Stomach (tissue), 9 donors: ENCODE results near the gene MIS18A. TPM values are rescaled to one million over a fixed set of nuclear protein-coding genes. Genes with fewer than 3 reads are reported as not detected.

ENCODE experiments used
- DNase-seq, 2 donors: peaks; one replicate each; pipeline versions ENCODE4 v3.0.0 to v3.0.0-alpha.2; 2013 to 2019
- H3K27ac ChIP-seq, 5 donors: fragments of 200-600 bp in 4 of 5; sonication (generic) in 4 of 5; one replicate each; pipeline ENCODE4 v1.5.1; 2013 to 2019; ENCODE audit warnings: mild to moderate bottlenecking in 1 of 5, moderate library complexity in 1 of 5
- H3K27me3 ChIP-seq, 3 donors: fragments of 200-600 bp; sonication (generic); one replicate each; pipeline ENCODE4 v1.5.1; 2017 to 2019; ENCODE audit warnings: mixed run types in 1 of 3
- H3K36me3 ChIP-seq, 4 donors: fragments of 200-600 bp; sonication (generic); 1 replicate in 3 of 4; 2 replicates in 1 of 4; pipeline ENCODE4 v1.5.1; 2016 to 2019
- H3K4me1 ChIP-seq, 4 donors: fragments of 200-600 bp; sonication (generic); one replicate each; pipeline ENCODE4 v1.5.1; 2016 to 2019
- H3K4me3 ChIP-seq, 4 donors: fragments of 200-600 bp; sonication (generic) in 3 of 4; one replicate each; pipeline ENCODE4 v1.5.1; 2016 to 2019; ENCODE audit warnings: mild to moderate bottlenecking in 1 of 4
- H3K9me3 ChIP-seq, 4 donors: fragments of 200-600 bp; sonication (generic); one replicate each; pipeline ENCODE4 v1.5.1; 2016 to 2019
- EP300 ChIP-seq: sonication (generic); formaldehyde crosslinking; IDR thresholded peaks from one replicate; pipeline ENCODE4 v1.6.1; 2017; ENCODE audit warnings: antibody characterized with exemption
- POLR2A ChIP-seq, 4 donors: fragments of 450-650 bp; IDR thresholded peaks; one replicate each; pipeline ENCODE4 v1.6.1; 2016; ENCODE audit warnings: antibody characterized with exemption in 4 of 4, control low read depth in 2 of 4, mild to moderate bottlenecking in 1 of 4, moderate library complexity in 1 of 4
- POLR2AphosphoS5 ChIP-seq, 3 donors: sonication (generic); formaldehyde crosslinking; IDR thresholded peaks; one replicate each; pipeline ENCODE4 v1.6.1; 2016; ENCODE audit warnings: antibody characterized with exemption in 3 of 3
- WGBS, 5 donors: extraction: QIAGEN DNeasy Blood & Tissue Kit in 3 of 5; methylation state at CpG; one replicate each; pipeline versions ENCODE4 v1.1.5 to v1.1.7; 2013 to 2018; 5-methylcytosine and 5-hydroxymethylcytosine counted together
- intact Hi-C: fragments of 100-400 bp; cut with DNase I; formaldehyde crosslinking; loops from one replicate; pipeline ENCODE4 v1.15.1; 2023; ENCODE audit warnings: low total_unique reads
- polyA plus RNA-seq, 3 donors: library from polyadenylated mRNA; stranded (reverse); fragments of 200-250 nt; gene quantifications; one replicate each; pipeline ENCODE4 v1.2.3, GENCODE V29; 2013
- total RNA-seq, 5 donors: library from RNA; depleted of rRNA; stranded (reverse); fragments of >200 nt; gene quantifications; one replicate each; pipeline versions ENCODE4 v1.1.0 to v1.2.3, GENCODE V29; 2014 to 2016
- TF ChIP-seq, protein P1 (sequence below), 7 experiments: fragments of 450-650 bp in 4 of 7; fragments of 200-600 bp in 3 of 7; sonication (generic) in 3 of 7; IDR thresholded peaks; one replicate each; pipeline ENCODE4 v1.5.1; 2016 to 2019; ENCODE audit warnings: antibody characterized with exemption in 7 of 7, control low read depth in 2 of 7, mild to moderate bottlenecking in 1 of 7
- donor health status: healthy with polysubstance abuse.
- donor health status: Bipolar disorder and iron deficiency.
- donor health status: healthy.

MIS18A gene
- total and polyA plus RNA-seq, 8 donors: 1.4 to 10.7 (median 8.0) TPM; not detected in 2

DNA sequence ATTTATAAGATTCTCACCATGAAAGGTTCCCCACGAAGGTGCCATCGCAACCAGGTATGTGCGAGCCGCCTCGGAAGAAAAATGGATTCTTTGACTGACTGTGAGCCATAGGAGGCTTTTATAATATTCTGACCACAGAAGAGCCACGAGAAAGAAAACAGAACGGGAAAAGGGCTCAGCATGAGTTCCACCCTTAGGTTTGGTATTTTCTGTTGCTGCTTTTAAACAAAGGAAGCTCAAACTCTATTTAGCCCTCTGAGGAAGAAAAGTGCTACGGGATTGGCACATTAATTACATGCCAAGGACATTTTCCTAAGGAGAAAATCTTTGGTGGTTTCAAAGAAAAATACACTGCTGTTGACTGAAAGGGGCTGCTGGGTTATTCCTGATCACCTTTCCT, 39.3 kb downstream of the MIS18A start:
- intact Hi-C loops: no loop called here
- H3K36me3 ChIP-seq: no peaks in the 10 kb centered on the region
- WGBS, 5 donors: 77 to 82% (median 80%) methylated on average over 8 of the region's 8 CpGs
- no peaks in the 10 kb centered on the region for H3K9me3 ChIP-seq
- H3K27me3 ChIP-seq: no peaks in the 10 kb centered on the region
- no peak for TF ChIP-seq POLR2A (IDR thresholded peaks at IDR 0.05)
- TF ChIP-seq POLR2AphosphoS5 (IDR thresholded peaks at IDR 0.05): no peak
- TF ChIP-seq, protein P1, sequence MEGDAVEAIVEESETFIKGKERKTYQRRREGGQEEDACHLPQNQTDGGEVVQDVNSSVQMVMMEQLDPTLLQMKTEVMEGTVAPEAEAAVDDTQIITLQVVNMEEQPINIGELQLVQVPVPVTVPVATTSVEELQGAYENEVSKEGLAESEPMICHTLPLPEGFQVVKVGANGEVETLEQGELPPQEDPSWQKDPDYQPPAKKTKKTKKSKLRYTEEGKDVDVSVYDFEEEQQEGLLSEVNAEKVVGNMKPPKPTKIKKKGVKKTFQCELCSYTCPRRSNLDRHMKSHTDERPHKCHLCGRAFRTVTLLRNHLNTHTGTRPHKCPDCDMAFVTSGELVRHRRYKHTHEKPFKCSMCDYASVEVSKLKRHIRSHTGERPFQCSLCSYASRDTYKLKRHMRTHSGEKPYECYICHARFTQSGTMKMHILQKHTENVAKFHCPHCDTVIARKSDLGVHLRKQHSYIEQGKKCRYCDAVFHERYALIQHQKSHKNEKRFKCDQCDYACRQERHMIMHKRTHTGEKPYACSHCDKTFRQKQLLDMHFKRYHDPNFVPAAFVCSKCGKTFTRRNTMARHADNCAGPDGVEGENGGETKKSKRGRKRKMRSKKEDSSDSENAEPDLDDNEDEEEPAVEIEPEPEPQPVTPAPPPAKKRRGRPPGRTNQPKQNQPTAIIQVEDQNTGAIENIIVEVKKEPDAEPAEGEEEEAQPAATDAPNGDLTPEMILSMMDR (IDR thresholded peaks at IDR 0.05): no peak
- TF ChIP-seq EP300: no peak
- DNase-seq: no peak
- no peaks in the 10 kb centered on the region for H3K4me1 ChIP-seq
- no peak overlapping the region for H3K4me3 ChIP-seq
- no peak overlapping the region for H3K27ac ChIP-seq

DNA sequence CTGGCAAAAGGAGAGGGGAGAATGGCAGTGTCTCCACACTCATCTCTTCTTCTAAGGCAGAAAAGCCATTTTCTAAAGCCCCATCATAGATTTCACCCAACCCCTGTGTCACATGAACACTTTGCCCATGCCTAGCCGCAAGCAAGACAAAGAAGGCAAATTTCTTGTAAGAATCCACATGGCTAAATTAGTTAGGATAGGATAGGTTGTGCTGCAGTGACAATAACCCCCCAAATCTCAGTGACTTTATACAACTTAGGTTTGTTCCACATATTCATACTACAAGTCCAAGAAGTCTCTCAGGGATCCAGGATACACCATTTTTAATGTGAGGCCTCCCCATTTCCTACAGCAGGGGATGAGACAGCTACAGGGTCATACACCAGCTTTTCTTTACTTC, 40.8 kb downstream of the MIS18A start:
- Histone ChIP-seq H3K36me3 (no peaks in the 10 kb centered on the region), H3K9me3 (no peaks in the 10 kb centered on the region), H3K27ac (no peak overlapping the region), H3K4me1 (no peaks in the 10 kb centered on the region), H3K4me3 (no peak overlapping the region), H3K27me3 (no peaks in the 10 kb centered on the region)
- no peak for TF ChIP-seq EP300
- TF ChIP-seq POLR2A (IDR thresholded peaks at IDR 0.05): no peak
- TF ChIP-seq, protein P1 (IDR thresholded peaks at IDR 0.05): no peak
- TF ChIP-seq POLR2AphosphoS5 (IDR thresholded peaks at IDR 0.05): no peak
- WGBS, 5 donors: 75 to 94% (median 94%) methylated on average over 1 of the region's 1 CpG
- no peak for DNase-seq
- intact Hi-C loops: no loop called here

DNA sequence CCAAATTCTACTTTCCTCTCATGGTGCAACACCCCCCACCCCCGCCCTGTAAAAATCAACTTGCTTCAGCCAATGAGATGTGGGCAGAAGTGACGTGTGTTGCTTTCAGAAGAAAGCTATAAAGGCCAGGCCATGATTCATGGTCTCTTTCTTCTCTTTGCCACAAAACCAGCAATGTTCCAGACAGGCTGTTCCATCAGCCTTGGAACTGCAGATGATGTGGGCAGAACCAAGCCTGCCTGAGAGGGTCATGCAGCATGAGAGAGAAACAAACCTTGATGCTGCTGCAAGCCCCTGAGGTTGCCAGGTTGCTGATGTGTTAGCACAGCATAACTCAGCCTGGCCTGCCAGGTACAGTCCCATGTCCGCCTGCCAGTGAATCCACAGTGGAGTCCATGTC, 41.8 kb downstream of the MIS18A start:
- no peaks in the 10 kb centered on the region for H3K4me1 ChIP-seq
- no peak for TF ChIP-seq EP300
- 69 to 77% (median 75%) methylated on average over 3 of the region's 3 CpGs for WGBS, 5 donors

DNA sequence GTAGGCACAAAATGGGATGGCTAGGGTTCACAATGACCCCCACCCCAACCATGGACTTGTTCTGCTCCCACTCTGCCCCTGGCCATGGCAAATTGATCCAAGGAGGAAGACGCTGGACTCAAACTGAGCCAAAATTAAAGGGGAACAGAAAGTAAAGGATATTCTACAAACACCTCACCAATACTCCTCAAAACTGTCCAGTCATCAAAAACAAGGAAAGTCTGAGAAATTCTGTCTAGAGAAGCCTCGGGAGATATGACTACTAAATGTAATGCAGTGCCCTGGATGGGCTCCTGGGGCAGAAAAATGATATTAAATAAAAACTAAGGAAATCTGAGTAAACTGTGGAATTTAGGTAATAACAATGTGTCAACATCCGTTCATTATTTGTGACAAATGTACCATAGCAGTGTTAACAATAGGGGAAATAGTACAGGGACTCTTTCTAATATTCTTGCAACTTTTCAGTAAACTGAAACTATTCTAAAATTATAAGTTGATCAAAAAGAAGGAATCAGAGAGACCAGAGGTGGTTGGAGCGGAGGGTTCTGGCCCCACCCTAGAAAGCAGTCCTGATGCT, 45.0 kb downstream of the MIS18A start:
- H3K27ac ChIP-seq: no peak overlapping the region
- H3K27me3 ChIP-seq: no peaks in the 10 kb centered on the region
- 85 to 95% (median 90%) methylated on average over 4 of the region's 4 CpGs for WGBS, 5 donors
- H3K4me1 ChIP-seq: no peaks in the 10 kb centered on the region
- TF ChIP-seq, protein P1 (IDR thresholded peaks at IDR 0.05): no peak
- TF ChIP-seq POLR2A (IDR thresholded peaks at IDR 0.05): no peak
- no peak for TF ChIP-seq EP300
- no peak for TF ChIP-seq POLR2AphosphoS5 (IDR thresholded peaks at IDR 0.05)
- no peak for DNase-seq
- no peaks in the 10 kb centered on the region for H3K9me3 ChIP-seq
- intact Hi-C loops: no loop called here
- H3K4me3 ChIP-seq: no peak overlapping the region
- no peaks in the 10 kb centered on the region for H3K36me3 ChIP-seq

More for the DNA sequence above, 41.8 kb downstream of the MIS18A start:
- Histone ChIP-seq H3K9me3 (no peaks in the 10 kb centered on the region), H3K4me3 (no peak overlapping the region), H3K27ac (no peak overlapping the region), H3K36me3 (no peaks in the 10 kb centered on the region), H3K27me3 (no peaks in the 10 kb centered on the region)
- no peak for DNase-seq
- intact Hi-C loops: no loop called here

DNA sequence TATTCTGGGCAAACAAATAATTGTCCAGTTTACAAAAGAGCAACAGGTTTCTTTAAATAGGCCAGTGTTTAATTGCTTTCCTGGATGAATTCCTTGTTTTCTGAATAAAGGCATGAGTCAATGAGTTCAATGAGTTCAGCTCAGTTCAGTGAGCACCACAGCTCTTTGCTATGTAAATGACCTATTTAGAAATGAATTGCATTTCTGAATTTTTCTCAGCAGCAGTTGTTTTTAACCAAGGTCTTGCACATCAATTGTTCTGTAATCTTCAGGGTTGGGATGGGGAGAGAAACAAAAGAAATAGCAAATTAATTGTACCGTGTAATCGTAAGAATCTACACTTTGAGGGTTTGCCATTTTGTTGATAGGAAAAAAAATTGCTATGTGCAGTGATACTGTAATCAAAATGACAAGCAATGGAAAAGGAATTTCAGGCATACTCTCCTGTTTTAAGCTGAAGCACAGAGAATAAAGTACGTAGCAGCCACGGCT, 45.7 kb downstream of the MIS18A start:
- Histone ChIP-seq H3K4me1 (no peaks in the 10 kb centered on the region), H3K27ac (no peak overlapping the region), H3K4me3 (no peak overlapping the region), H3K36me3 (no peaks in the 10 kb centered on the region), H3K9me3 (no peaks in the 10 kb centered on the region), H3K27me3 (no peaks in the 10 kb centered on the region)
- no peak for DNase-seq
- TF ChIP-seq POLR2AphosphoS5 (IDR thresholded peaks at IDR 0.05) (no peak), EP300 (no peak), POLR2A (IDR thresholded peaks at IDR 0.05) (no peak)
- TF ChIP-seq, protein P1 (IDR thresholded peaks at IDR 0.05): no peak
- intact Hi-C loops: no loop called here
- WGBS, 5 donors: 71 to 83% (median 75%) methylated on average over 4 of the region's 4 CpGs
